ENCODE measurements around the gene ELOB. TPM values are rescaled to one million over a fixed set of nuclear protein-coding genes. Genes with fewer than 3 reads are reported as not detected.

ELOB gene
- total RNA-seq, 1 experiment from 2014 or later, result 259 TPM

GRCh38 chr16:2809149-2809760, 32.2 kb upstream of the ELOB start:
- CTCF ChIA-PET, result interaction anchor here (0.7 kb wide), 1 partner anchor 296 kb away, joined by 5 read pairs; no protein-coding TSS in a partner anchor
- BruUV-seq (replicated peaks), result no TSS peak
- no peak for TF ChIP-seq EZH2 (IDR thresholded peaks at IDR 0.05; ENCODE audit: low read depth)
- TF ChIP-seq CTCF (conservative IDR thresholded peaks at IDR 0.05), result no peak

GRCh38 chr16:2808181-2808580, 31.1 kb upstream of the ELOB start:
- 0 out of 2 replicates have a peak, but pooled peaks cover 3% of the 10 kb centered on the region for H3F3A ChIP-seq (ENCODE audit: insufficient read depth, low read depth)
- intact Hi-C loops (cut with micrococcal nuclease; ENCODE audit: unreplicated experiment), result no loop called here
- no peak overlapping the region for H3K27ac ChIP-seq
- H3K27me3 ChIP-seq (ENCODE audit: insufficient read depth, low read depth), result 0 out of 2 replicates have a peak, but pooled peaks cover 3% of the 10 kb centered on the region
- POLR2A ChIA-PET (ENCODE audit: unreplicated experiment), result no interaction called here
- no peaks in the 10 kb centered on the region for H3K36me3 ChIP-seq (ENCODE audit: low read depth)
- H2AFZ ChIP-seq, result no peak overlapping the region
- TF ChIP-seq EZH2 (IDR thresholded peaks at IDR 0.05; ENCODE audit: low read depth), result no peak
- TF ChIP-seq CTCF (conservative IDR thresholded peaks at IDR 0.05), result no peak
- H3K4me1 ChIP-seq (replicated peaks; ENCODE audit: insufficient read depth), result peaks cover 9% of the 10 kb centered on the region; the same call in 1 of the 2 replicates
- CTCF ChIA-PET, result no interaction called here
- H4K20me1 ChIP-seq (ENCODE audit: insufficient read depth), result no peaks in the 10 kb centered on the region
- H3K79me2 ChIP-seq (ENCODE audit: low read depth), result no peaks in the 10 kb centered on the region
- H3K9me2 ChIP-seq (ENCODE audit: insufficient read depth), result no peaks in the 10 kb centered on the region
- no peaks in the 10 kb centered on the region for H3K9me3 ChIP-seq (ENCODE audit: insufficient read depth, low read depth)
- DNase-seq, result no peak
- H3K4me2 ChIP-seq, result no peak overlapping the region
- no TSS peak for BruUV-seq (replicated peaks)
- no peak overlapping the region for H3K4me3 ChIP-seq

More at GRCh38 chr16:2809149-2809760, 32.2 kb upstream of the ELOB start:
- no peaks in the 10 kb centered on the region for H4K20me1 ChIP-seq (ENCODE audit: insufficient read depth)
- H3K79me2 ChIP-seq (ENCODE audit: low read depth), result no peaks in the 10 kb centered on the region
- peaks cover 9% of the 10 kb centered on the region; the same call in 1 of the 2 replicates for H3K4me1 ChIP-seq (replicated peaks; ENCODE audit: insufficient read depth)
- no peak overlapping the region for H3K4me2 ChIP-seq
- H3K36me3 ChIP-seq (ENCODE audit: low read depth), result no peaks in the 10 kb centered on the region
- no peak overlapping the region for H3K4me3 ChIP-seq
- H2AFZ ChIP-seq, result no peak overlapping the region
- H3F3A ChIP-seq (ENCODE audit: insufficient read depth, low read depth), result 0 out of 2 replicates have a peak, but pooled peaks cover 3% of the 10 kb centered on the region
- POLR2A ChIA-PET (ENCODE audit: unreplicated experiment), result no interaction called here
- H3K9me2 ChIP-seq (ENCODE audit: insufficient read depth), result no peaks in the 10 kb centered on the region
- H3K27me3 ChIP-seq (ENCODE audit: insufficient read depth, low read depth), result 0 out of 2 replicates have a peak, but pooled peaks cover 3% of the 10 kb centered on the region
- H3K9me3 ChIP-seq (ENCODE audit: insufficient read depth, low read depth), result no peaks in the 10 kb centered on the region
- intact Hi-C loops (cut with micrococcal nuclease; ENCODE audit: unreplicated experiment), result no loop called here
- no peak overlapping the region for H3K27ac ChIP-seq
- DNase-seq, result no peak

GRCh38 chr16:2806286-2806685, 29.2 kb upstream of the ELOB start:
- CTCF ChIA-PET, result no interaction called here
- H3K4me3 ChIP-seq, result no peak overlapping the region
- POLR2A ChIA-PET (ENCODE audit: unreplicated experiment), result no interaction called here
- intact Hi-C loops (cut with micrococcal nuclease; ENCODE audit: unreplicated experiment), result no loop called here
- no peaks in the 10 kb centered on the region for H4K20me1 ChIP-seq (ENCODE audit: insufficient read depth)
- no TSS peak for BruUV-seq (replicated peaks)
- no peaks in the 10 kb centered on the region for H3K9me3 ChIP-seq (ENCODE audit: insufficient read depth, low read depth)
- H3K4me1 ChIP-seq (replicated peaks; ENCODE audit: insufficient read depth), result no peaks in the 10 kb centered on the region
- H3K79me2 ChIP-seq (ENCODE audit: low read depth), result no peaks in the 10 kb centered on the region
- no peak overlapping the region for H2AFZ ChIP-seq
- no peak for TF ChIP-seq CTCF (conservative IDR thresholded peaks at IDR 0.05)
- no peak for TF ChIP-seq EZH2 (IDR thresholded peaks at IDR 0.05; ENCODE audit: low read depth)
- H3K27me3 ChIP-seq (ENCODE audit: insufficient read depth, low read depth), result 0 out of 2 replicates have a peak, but pooled peaks cover 3% of the 10 kb centered on the region
- H3K9me2 ChIP-seq (ENCODE audit: insufficient read depth), result no peaks in the 10 kb centered on the region
- no peak for DNase-seq
- 0 out of 2 replicates have a peak, but pooled peaks cover 3% of the 10 kb centered on the region for H3F3A ChIP-seq (ENCODE audit: insufficient read depth, low read depth)
- no peak overlapping the region for H3K27ac ChIP-seq
- no peaks in the 10 kb centered on the region for H3K36me3 ChIP-seq (ENCODE audit: low read depth)
- no peak overlapping the region for H3K4me2 ChIP-seq
